Loucy (cell line): Measurements from ENCODE around the gene RELL1.

ENCODE experiments used
- H2AFZ ChIP-seq: fragments of 200-600 bp; sonication (generic); 2 replicates; pipeline ENCODE4 v1.6.0; 2016; ENCODE audit warnings: antibody characterized with exemption, mild to moderate bottlenecking, low read length, moderate library complexity
- H3F3A ChIP-seq: fragments of 200-600 bp; 2 replicates; pipeline ENCODE4 v1.6.0; 2016; ENCODE audit warnings: antibody characterized with exemption, low read depth, mild to moderate bottlenecking
- H3K27me3 ChIP-seq: fragments of 200-600 bp; sonication (generic); 2 replicates; pipeline ENCODE4 v1.6.1; 2014; ENCODE audit warnings: low read length, mild to moderate bottlenecking; ENCODE audit not compliant: insufficient read depth, poor library complexity, severe bottlenecking
- H3K36me3 ChIP-seq: fragments of 200-600 bp; sonication (generic); 2 replicates; pipeline ENCODE4 v1.6.1; 2016; ENCODE audit warnings: low read length; ENCODE audit not compliant: insufficient read depth
- H3K4me1 ChIP-seq: fragments of 200-600 bp; sonication (generic); 2 replicates; pipeline ENCODE4 v1.5.1; 2014; ENCODE audit warnings: low read length, mild to moderate bottlenecking; ENCODE audit not compliant: insufficient read depth, poor library complexity, severe bottlenecking
- H3K4me2 ChIP-seq: fragments of 200-600 bp; sonication (generic); 2 replicates; pipeline ENCODE4 v1.6.0; 2014; ENCODE audit warnings: antibody characterized with exemption, low read length, low read depth, mild to moderate bottlenecking; ENCODE audit not compliant: poor library complexity, severe bottlenecking
- H3K4me3 ChIP-seq: fragments of 200-600 bp; sonication (generic); 2 replicates; pipeline ENCODE4 v1.5.1; 2014; ENCODE audit warnings: low read length, mild to moderate bottlenecking, mixed read lengths; ENCODE audit not compliant: poor library complexity, severe bottlenecking
- H3K79me2 ChIP-seq: fragments of 200-600 bp; sonication (generic); 2 replicates; pipeline ENCODE4 v1.6.1; 2014; ENCODE audit warnings: low read length; ENCODE audit not compliant: insufficient read depth
- H3K9ac ChIP-seq: fragments of 200-600 bp; sonication (generic); 2 replicates; pipeline ENCODE4 v1.6.0; 2014; ENCODE audit warnings: mild to moderate bottlenecking, low read depth, low read length, moderate library complexity; ENCODE audit not compliant: poor library complexity, severe bottlenecking
- H3K9me2 ChIP-seq: fragments of 200-600 bp; sonication (generic); replicated peaks from 2 replicates; pipeline ENCODE4 v1.6.1; 2016; ENCODE audit warnings: low read depth, low read length, mixed read lengths
- H3K9me3 ChIP-seq: fragments of 200-600 bp; sonication (generic); 2 replicates; pipeline ENCODE4 v1.6.1; 2014; ENCODE audit warnings: mild to moderate bottlenecking, antibody characterized with exemption, low read length, low read depth; ENCODE audit not compliant: insufficient read depth
- H4K20me1 ChIP-seq: fragments of 200-600 bp; sonication (generic); 2 replicates; pipeline ENCODE4 v1.6.0; 2014; ENCODE audit warnings: antibody characterized with exemption, low read length, mild to moderate bottlenecking; ENCODE audit not compliant: insufficient read depth, poor library complexity, severe bottlenecking
- EZH2phosphoT487 ChIP-seq: fragments of 200-600 bp; IDR thresholded peaks from 2 replicates; pipeline ENCODE4 v1.6.1; 2018; ENCODE audit warnings: antibody characterized with exemption, mild to moderate bottlenecking, moderate library complexity, borderline replicate concordance
- TF ChIP-seq, protein P1 (sequence below): fragments of 200-600 bp; sonication (generic); conservative IDR thresholded peaks from 2 replicates; pipeline ENCODE4 v1.5.1; 2014; ENCODE audit warnings: mild to moderate bottlenecking, antibody characterized with exemption, low read length

The RELL1 gene

DNA sequence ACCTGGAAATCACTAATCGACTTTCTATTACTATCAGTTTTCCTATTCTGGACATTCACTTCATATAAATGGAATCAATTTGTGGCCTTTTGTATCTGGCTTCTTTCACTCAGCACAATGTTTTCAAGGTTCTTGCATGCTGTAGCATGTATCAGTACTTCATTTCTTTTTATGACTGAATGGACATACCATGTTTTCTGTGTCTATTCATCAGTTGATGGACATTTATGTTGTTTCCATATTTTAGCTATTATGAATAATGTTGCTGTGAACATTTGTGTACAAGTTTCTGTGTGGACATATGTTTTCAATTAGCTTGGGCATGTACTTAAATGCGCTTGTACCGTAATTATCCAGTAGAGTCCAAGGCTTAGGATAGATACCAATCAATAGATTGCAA, 19.9 kb upstream of the RELL1 start:
- Histone ChIP-seq H4K20me1 (no peaks in the 10 kb centered on the region), H3K9me2 (no peaks in the 10 kb centered on the region), H3K27me3 (no peaks in the 10 kb centered on the region), H3K4me3 (no peak overlapping the region), H3K9me3 (no peaks in the 10 kb centered on the region), H3F3A (no peaks in the 10 kb centered on the region), H3K4me2 (no peak overlapping the region), H3K4me1 (no peaks in the 10 kb centered on the region), H3K79me2 (no peaks in the 10 kb centered on the region), H3K9ac (no peak overlapping the region), H3K36me3 (no peaks in the 10 kb centered on the region), H2AFZ (no peak overlapping the region)
- TF ChIP-seq, protein P1, sequence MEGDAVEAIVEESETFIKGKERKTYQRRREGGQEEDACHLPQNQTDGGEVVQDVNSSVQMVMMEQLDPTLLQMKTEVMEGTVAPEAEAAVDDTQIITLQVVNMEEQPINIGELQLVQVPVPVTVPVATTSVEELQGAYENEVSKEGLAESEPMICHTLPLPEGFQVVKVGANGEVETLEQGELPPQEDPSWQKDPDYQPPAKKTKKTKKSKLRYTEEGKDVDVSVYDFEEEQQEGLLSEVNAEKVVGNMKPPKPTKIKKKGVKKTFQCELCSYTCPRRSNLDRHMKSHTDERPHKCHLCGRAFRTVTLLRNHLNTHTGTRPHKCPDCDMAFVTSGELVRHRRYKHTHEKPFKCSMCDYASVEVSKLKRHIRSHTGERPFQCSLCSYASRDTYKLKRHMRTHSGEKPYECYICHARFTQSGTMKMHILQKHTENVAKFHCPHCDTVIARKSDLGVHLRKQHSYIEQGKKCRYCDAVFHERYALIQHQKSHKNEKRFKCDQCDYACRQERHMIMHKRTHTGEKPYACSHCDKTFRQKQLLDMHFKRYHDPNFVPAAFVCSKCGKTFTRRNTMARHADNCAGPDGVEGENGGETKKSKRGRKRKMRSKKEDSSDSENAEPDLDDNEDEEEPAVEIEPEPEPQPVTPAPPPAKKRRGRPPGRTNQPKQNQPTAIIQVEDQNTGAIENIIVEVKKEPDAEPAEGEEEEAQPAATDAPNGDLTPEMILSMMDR: no peak
- TF ChIP-seq EZH2phosphoT487: no peak

DNA sequence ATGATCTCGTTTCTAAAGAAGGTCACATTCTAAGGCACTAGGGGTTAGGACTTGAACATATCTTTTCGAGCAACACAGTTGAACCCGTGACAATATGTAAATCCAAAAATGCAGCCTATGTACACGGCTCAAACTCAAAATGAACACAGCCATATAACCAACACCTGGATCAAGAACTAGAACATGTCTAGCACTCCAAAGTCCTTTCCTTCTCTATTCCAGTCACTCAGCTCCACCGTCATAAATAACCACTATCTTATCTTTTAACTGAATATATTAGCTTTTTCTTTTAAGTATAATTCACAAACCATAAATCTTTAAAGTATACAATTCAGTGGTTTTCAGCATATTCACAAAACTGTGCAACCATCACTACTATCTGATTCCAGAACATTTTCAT, 19.4 kb upstream of the RELL1 start:
- H3K4me2 ChIP-seq: no peak overlapping the region
- H3K9ac ChIP-seq: no peak overlapping the region
- no peaks in the 10 kb centered on the region for H3K9me3 ChIP-seq
- H3K9me2 ChIP-seq: no peaks in the 10 kb centered on the region
- H3K4me3 ChIP-seq: no peak overlapping the region
- no peaks in the 10 kb centered on the region for H3K36me3 ChIP-seq
- no peak overlapping the region for H2AFZ ChIP-seq
- no peak for TF ChIP-seq EZH2phosphoT487
- TF ChIP-seq, protein P1: no peak
- no peaks in the 10 kb centered on the region for H3F3A ChIP-seq
- no peaks in the 10 kb centered on the region for H3K79me2 ChIP-seq
- no peaks in the 10 kb centered on the region for H3K4me1 ChIP-seq
- no peaks in the 10 kb centered on the region for H3K27me3 ChIP-seq
- no peaks in the 10 kb centered on the region for H4K20me1 ChIP-seq

DNA sequence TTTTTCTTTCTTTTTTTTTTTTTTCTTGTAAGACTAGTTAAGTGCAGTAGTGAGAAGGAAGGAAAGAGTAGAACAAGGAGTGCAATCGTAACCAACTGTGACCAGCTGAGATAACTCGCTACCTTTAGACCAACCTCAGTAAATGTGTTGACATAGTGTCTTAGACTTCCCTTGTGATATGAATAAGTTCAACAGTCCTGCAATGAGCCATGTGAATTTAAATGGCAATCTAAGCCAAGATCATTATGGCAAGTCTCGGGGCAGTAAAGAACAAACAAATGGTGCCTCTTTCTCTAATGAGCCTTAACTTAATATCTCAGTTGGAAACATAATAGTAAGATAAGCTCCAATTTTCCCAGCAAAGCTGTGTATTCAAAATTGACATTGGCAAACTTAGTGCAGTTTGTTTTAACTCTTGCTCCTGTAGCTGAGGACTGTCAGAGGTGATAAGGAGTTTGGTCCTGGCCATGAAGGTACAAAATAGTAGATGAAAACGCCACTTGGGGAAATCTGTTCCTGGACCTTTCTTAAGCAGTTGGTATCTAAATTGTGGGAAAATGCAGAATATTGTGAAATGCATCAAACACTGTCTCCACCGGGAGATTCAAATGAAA, 13.8 kb upstream of the RELL1 start:
- Histone ChIP-seq H3K4me1 (no peaks in the 10 kb centered on the region), H3K27me3 (no peaks in the 10 kb centered on the region), H3K4me2 (no peak overlapping the region), H3K9ac (no peak overlapping the region), H3K9me2 (no peaks in the 10 kb centered on the region), H3K4me3 (no peak overlapping the region), H2AFZ (no peak overlapping the region), H3F3A (no peaks in the 10 kb centered on the region), H4K20me1 (no peaks in the 10 kb centered on the region), H3K79me2 (no peaks in the 10 kb centered on the region), H3K36me3 (no peaks in the 10 kb centered on the region), H3K9me3 (no peaks in the 10 kb centered on the region)
- TF ChIP-seq, protein P1: no peak
- no peak for TF ChIP-seq EZH2phosphoT487
